Measurements from ENCODE around the gene OR6J1. TPM values are rescaled to one million over a fixed set of nuclear protein-coding genes. Genes with fewer than 3 reads are reported as not detected.

OR6J1 gene
- polyA plus RNA-seq, 1 experiment = not detected

DNA sequence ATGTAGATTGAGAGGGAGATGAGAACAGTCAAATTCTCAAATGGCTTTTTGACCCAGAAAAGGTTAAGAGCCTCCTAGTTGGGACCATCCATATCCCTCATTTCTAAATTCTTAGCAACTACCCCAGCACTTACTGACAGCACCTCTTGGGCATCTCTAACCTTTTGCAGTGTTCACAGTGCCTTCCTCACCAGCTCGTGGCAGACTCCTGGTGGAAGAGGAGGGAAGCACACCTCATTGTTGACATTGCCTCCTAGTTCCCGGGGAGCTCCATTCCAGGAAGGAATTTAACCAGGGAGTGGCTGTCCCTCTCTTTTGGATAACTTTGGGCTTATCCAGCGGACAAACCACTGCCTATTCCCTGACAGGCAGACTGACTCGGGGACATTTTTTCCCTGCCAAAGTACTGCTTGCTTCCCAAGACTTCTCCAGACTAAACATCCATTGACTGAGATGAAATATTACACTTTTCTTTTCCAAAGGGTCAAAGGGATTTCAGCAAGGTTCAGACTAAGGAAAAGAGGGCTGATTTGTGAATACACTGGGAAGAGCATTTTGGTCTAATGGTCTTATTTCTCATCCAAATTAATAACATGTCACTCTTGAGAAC, 9.0 kb upstream of the OR6J1 start:
- Histone ChIP-seq H3K27me3 (ENCODE audit: control insufficient read depth, insufficient read depth, low read length) (peaks cover 2% of the 10 kb centered on the region), H3K27ac (ENCODE audit: low read depth, low read length) (no peak overlapping the region), H3K4me3 (ENCODE audit: low read depth, low read length) (no peak overlapping the region), H3K9me3 (ENCODE audit: control insufficient read depth, insufficient read depth, low read length) (no peaks in the 10 kb centered on the region)
- ChIA-PET POLR2A (interaction anchor here (0.9 to 2.2 kb wide), 2 partner anchors 36 to 54 kb away, joined by 3 to 6 read pairs; partner anchors contain the start of gene ABHD4), CTCF (interaction anchor here (0.6 to 3.9 kb wide), 28 partner anchors 11 to 268 kb away, joined by 3 to 113 read pairs (median 4); partner anchors contain the start of genes ABHD4 and DAD1)
- peak; percentile 57 for DNase-seq (ENCODE audit: low read depth, low spot score)
- TF ChIP-seq, protein P1, sequence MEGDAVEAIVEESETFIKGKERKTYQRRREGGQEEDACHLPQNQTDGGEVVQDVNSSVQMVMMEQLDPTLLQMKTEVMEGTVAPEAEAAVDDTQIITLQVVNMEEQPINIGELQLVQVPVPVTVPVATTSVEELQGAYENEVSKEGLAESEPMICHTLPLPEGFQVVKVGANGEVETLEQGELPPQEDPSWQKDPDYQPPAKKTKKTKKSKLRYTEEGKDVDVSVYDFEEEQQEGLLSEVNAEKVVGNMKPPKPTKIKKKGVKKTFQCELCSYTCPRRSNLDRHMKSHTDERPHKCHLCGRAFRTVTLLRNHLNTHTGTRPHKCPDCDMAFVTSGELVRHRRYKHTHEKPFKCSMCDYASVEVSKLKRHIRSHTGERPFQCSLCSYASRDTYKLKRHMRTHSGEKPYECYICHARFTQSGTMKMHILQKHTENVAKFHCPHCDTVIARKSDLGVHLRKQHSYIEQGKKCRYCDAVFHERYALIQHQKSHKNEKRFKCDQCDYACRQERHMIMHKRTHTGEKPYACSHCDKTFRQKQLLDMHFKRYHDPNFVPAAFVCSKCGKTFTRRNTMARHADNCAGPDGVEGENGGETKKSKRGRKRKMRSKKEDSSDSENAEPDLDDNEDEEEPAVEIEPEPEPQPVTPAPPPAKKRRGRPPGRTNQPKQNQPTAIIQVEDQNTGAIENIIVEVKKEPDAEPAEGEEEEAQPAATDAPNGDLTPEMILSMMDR (IDR thresholded peaks at IDR 0.05; ENCODE audit: low read depth, low read length) = peak; percentile 98

DNA sequence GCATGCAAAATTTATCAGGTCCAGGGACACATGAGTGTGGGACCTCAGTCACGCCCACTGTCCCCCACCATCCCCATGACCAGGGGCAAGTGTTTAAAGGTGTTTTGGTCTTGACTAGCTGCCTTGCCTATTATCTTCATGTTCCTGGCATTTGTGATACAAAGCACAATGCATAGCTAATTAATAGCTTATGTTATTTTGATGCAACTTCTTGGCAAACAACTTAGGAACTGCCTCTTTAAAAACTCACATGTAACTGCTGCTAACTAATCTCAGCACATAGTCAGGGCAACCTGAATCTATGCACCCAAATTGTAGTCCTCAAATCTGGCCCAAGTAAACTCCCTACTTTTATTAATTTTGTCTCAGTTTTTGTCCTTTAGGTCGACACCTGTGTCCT, 7.4 kb upstream of the OR6J1 start:
- CTCF ChIA-PET = interaction anchor here (0.5 to 3.9 kb wide), 5 partner anchors 80 to 263 kb away, joined by 3 to 113 read pairs (median 4); no protein-coding TSS in a partner anchor
- TF ChIP-seq, protein P1 (IDR thresholded peaks at IDR 0.05; ENCODE audit: low read depth, low read length) = no peak
- Histone ChIP-seq H3K9me3 (ENCODE audit: control insufficient read depth, insufficient read depth, low read length) (no peaks in the 10 kb centered on the region), H3K27ac (ENCODE audit: low read depth, low read length) (no peak overlapping the region), H3K4me3 (ENCODE audit: low read depth, low read length) (no peak overlapping the region), H3K27me3 (ENCODE audit: control insufficient read depth, insufficient read depth, low read length) (peaks cover 2% of the 10 kb centered on the region)
- no peak for DNase-seq (ENCODE audit: low read depth, low spot score)
- POLR2A ChIA-PET = no interaction called here

DNA sequence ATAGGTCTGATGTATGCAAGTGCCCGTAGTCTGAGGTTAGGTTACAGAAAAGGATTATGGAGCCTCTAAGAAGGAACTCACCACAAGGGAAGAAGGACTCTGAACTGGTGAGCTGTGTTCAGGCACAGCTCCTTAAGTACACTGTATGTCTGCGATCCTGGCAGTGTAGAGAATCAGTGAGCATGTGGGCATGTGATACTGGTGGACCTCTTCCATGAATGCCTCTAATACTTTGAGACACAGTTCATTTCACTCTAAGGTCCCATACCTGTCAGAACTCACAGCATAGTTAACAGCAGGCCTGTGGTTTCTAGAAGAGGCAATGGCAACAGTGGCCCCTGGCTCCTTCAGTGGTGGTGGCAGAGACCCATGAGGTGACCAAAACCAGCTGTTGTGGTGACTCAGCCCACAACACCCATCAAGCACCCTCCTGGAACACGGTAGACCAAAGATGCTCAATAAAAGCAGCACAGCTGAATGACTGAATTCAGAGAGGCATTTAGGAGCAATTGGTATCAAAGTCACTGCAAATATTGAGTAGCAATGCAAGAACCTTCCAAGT, 6.9 kb upstream of the OR6J1 start:
- Histone ChIP-seq H3K27me3 (ENCODE audit: control insufficient read depth, insufficient read depth, low read length) (peaks cover 2% of the 10 kb centered on the region), H3K9me3 (ENCODE audit: control insufficient read depth, insufficient read depth, low read length) (no peaks in the 10 kb centered on the region), H3K27ac (ENCODE audit: low read depth, low read length) (no peak overlapping the region), H3K4me3 (ENCODE audit: low read depth, low read length) (no peak overlapping the region)
- DNase-seq (ENCODE audit: low read depth, low spot score) = no peak
- TF ChIP-seq, protein P1 (IDR thresholded peaks at IDR 0.05; ENCODE audit: low read depth, low read length) = no peak
- POLR2A ChIA-PET = interaction anchor here (0.7 kb wide), 1 partner anchor 11 kb away, joined by 3 read pairs; no protein-coding TSS in a partner anchor
- CTCF ChIA-PET = interaction anchor here (1.0 to 3.9 kb wide), 3 partner anchors 80 to 263 kb away, joined by 3 to 113 read pairs (median 12); no protein-coding TSS in a partner anchor

DNA sequence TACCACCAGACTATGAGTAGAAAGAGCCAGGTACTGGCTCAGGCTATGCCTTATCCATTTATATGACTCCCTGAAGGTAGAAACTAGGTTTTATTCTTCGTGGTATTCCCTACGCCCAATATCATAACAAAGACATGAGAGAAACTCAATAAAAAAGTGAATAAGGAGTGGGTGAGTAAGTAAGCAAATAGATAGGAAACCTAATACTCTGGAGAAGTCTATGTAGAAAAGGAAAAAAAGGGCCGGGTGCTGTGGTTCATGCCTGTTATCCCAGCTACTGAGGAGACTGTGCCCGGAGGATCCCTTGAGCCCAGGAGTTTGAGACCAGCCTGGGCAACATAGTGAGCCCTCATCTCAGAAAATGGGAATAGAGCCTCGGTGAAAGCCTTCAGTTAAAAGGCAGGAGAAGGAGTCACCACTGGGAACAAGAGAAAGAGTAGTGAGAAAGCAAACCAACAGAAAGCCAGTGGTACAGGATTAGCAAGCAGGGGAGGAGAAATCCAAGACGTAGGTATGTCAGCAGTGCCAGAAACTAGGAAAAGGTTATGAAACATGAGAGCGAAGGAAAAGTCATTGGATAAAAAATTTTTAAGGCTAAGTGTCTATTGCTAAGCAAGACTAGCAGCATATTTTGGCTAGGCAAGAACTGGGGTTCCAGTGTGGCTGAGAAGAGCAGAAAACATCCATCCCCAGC, 6.0 kb upstream of the OR6J1 start:
- H3K27ac ChIP-seq (ENCODE audit: low read depth, low read length) = no peak overlapping the region
- TF ChIP-seq, protein P1 (IDR thresholded peaks at IDR 0.05; ENCODE audit: low read depth, low read length) = no peak
- H3K4me3 ChIP-seq (ENCODE audit: low read depth, low read length) = no peak overlapping the region
- H3K27me3 ChIP-seq (ENCODE audit: control insufficient read depth, insufficient read depth, low read length) = peaks cover 2% of the 10 kb centered on the region
- CTCF ChIA-PET = interaction anchor here (1.3 to 3.9 kb wide), 3 partner anchors 79 to 203 kb away, joined by 3 to 113 read pairs (median 12); no protein-coding TSS in a partner anchor
- no peaks in the 10 kb centered on the region for H3K9me3 ChIP-seq (ENCODE audit: control insufficient read depth, insufficient read depth, low read length)
- POLR2A ChIA-PET = interaction anchor here (0.7 kb wide), 1 partner anchor 10 kb away, joined by 3 read pairs; no protein-coding TSS in a partner anchor
- DNase-seq (ENCODE audit: low read depth, low spot score) = no peak
